GM21390 (cell line): ENCODE results near the gene JAZF1.

Source experiments
- ATAC-seq: cut with Tn5 transposase; IDR thresholded peaks from one replicate; pipeline ENCODE4 v1.9.1; 2021; ENCODE audit not compliant: unreplicated experiment

Gene JAZF1

DNA sequence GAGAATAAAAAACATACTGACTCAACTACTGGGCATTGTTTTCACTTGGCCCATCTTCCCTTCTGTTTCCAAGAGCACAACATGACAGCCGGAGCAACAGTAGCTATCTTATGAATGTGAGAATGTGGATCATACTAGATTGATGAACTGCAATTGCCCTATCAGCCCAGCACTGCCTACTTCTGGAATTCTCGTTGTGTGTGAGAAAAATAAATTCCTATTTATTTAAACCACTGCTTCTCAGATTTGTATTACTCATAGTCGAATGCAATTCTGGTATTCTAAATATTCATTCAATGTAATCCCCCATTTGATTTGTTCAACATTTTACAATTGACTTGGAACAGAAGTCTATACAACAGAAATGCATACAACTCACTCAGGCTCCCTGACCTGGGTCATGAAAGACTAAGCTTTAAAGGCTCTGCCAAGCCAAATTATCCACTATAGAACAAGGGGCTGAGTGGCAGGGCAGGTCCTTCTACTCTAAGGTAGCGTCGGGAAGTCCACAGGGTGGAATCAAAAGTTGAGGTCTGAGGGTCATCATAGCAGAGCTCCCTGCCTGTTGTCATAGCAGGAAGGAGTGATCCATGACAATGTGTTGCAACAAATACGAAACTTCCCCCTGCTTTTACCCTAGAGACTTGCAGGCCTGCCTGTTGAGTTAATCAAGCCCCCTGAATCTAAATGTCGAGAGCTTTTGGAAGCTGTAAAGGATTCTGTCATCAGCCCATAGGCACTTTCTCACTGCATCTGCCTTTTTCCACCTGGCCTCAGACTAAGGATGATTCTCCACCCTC lies 12.4 kb upstream of the JAZF1 start:
- ATAC-seq, result no peak

DNA sequence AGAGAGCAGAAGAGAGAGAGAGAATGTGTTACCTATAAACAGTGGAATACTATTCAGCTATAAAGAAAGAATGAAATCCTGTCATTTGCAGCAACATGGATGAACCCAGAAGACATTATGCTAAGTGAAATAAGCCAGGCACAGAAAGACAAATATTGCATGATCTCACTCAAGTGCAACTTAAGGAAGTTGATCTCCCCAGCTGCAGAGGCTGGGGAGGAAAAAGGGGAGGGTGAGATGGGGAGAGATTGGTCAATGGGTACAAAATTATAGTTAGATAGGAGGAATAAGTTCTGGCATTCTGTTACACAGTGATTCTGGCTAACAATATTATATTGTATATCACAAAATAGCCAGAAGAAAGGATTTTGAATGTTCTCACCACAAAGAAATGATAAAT lies 11.2 kb upstream of the JAZF1 start:
- ATAC-seq, result no peak

DNA sequence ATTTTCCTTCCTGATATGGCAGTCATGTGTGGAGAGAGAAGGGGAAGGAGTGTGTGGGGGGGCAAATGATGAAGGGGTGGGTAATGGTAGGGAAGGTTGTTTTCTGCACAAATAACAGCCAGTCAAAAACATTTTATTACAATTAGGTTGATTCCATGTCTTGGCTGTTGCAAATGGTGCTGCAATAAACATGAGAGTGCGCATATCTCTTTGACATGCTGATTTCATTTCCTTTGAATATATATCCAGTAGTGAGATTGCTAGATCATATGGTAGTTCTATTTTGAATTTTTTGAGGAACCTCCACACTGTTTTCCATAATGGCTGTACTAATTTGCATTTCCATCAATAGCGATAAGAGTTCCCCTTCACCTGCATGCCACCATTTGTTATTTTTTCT lies 10.6 kb upstream of the JAZF1 start:
- ATAC-seq, result no peak

DNA sequence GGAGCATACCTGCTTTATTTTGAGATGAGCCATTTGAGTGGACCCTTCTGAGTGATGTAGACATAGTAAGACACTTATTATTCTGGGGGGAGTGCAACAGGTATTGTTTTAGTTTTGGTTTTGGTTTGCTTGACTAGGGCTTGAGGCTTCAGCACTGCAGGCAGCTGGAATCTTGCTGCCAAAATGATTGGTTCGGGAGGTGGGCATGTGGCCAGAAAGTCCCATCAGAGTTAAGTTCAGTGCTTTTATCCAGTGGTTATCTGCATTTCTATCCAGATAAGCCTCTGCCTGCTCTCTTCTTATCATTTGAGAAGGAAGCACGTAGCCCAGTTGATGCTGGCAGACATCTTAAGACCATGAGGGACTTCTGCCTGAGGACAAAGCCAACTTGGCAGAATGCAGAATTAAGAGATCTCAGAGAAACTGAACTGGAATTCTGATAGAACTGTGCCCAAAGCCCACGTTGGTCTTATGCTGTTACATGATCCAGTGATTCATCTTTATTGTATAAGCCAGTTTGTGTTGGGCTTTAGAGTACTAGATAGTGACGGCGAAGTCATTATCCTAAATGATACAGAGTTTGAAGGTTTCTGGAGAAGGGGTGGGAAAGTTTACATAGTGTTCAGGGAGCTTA lies 9.6 kb upstream of the JAZF1 start:
- no peak for ATAC-seq

DNA sequence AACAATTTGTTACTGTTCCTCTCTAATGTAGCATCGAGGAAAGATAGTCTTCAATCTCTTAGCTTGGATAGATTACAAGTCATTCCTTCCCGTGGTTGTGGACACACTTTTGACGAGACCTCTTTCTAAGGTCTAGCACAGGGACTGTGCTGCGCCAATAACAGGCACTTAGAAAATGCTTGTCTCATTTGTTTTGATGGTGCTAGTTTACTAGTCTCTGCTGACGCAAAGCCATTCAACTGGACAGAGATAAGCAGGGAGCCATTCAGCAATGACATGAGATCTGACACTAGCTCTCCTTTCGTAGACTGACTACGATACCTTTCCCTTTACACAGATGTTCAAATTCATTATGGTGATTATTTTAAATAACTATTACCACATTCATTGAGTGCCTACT lies 6.4 kb upstream of the JAZF1 start:
- ATAC-seq, result no peak

DNA sequence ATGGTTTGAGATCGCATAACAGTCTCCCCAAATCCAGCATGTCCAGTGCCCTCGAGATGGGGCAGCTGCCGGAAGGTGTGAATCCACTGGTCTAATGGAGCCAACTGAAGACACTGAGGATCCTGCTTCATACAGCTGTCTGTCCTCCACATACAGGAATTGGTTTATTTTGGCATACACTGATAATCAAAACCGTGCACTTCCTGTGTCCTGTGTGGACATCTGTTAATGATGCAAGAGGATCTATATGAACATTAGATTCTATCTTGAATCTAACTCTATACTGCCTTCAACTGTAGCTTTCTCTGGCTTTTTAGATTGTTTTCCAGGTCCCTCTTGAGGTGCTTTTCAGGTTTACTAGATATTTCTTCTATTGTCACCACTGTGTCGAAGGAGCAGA lies 3.0 kb upstream of the JAZF1 start:
- no peak for ATAC-seq

DNA sequence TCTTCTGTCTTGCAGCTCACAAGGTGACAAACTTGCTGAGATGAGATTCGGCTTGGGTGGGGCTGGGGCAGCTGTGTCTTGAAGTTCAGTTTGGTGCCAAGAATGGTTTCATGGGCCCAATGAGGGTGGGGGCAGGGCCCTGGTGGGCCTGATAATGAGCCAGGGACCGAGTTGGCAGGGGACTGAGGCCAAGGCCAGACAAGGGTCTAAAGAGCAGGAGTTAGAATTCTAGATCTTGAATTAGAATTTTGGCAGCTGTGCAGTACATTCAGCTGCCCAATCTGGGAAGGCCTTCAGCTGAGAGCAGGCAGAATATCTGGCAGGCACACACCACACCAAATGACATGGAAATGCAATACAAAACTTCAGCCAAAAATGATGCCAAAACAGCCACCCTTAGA lies 1.5 kb upstream of the JAZF1 start:
- no peak for ATAC-seq

DNA sequence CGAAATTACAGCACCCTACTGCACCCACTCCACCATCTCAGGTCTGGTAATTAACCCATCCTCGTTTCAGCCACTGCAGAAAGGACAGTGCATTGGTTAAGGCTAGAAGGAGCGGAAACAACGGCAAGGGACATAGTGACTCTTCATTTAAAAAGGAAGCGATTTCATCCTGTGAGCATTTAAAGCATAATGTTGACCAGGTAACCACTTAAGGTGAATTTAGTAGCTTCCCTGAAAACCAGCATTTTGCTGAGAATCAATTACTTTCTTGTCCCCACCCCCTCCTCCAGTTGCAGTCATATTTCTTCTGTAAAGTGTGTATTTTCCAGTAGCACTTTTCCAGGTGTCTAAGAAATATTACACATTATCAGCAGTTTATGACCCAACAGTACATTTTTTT lies 821 bp upstream of the JAZF1 start:
- no peak for ATAC-seq

DNA sequence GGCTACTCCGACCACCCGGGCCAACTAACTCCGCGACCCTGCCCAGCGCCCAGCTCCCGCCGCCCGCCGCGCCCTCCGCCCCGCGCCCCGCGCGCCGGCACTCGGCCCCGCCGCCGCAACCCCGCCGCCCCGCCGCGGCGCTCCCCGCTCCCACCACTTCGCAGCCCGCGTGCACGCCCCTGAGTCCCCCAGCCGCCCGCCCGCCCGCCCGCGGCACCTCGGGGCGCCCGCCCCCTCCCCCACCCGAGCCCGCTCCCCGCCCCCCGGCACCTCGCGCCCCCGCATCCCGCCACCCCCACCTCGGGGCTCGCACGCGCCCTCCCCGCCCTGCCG lies 598 bp downstream of the JAZF1 start:
- ATAC-seq, result no peak

DNA sequence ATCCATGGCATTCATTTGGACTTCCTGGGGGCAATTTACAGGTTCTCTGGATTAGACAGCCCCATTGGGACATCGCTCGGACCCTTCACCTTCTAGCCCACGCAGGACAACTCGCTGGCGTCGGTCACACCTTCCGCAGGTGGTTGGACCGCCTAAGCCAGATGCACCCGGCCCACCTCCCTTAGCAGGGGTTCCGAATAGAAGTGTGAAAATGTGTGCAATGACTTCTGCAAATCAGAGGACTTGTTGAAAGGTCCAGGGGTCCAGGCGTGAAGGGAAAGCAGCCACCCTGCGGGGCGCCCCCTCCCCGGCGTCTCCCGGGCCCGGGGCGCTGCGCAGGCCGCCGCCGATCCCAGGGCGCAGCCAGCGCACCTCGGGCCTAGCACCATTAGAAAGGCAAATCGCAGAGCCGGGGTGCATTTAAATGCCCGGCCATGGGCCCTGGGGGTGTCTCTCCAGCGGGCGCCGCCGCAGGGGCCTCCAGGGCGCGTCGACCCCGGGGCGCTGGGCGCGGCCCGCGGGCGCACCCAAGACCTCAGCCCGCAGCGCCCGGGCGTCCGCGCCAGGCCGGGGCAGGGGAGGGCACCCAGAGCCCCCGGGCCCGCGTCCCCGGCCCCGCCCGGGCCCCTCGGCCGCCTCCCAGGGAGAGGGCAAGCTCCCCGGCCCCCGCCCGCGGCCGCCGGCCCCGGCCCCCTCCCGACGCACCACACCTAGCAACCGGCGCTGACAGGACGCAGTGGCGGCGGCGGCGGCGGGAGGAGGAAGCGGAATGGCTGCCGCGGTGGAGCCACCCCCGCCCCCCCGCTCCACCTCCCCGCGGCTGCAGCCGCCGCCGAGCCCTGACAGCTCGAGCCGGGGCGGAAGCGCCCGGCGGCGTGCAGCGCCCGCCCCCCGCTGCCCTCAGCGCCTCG lies 1.2 kb downstream of the JAZF1 start:
- peak; percentile 79 for ATAC-seq

DNA sequence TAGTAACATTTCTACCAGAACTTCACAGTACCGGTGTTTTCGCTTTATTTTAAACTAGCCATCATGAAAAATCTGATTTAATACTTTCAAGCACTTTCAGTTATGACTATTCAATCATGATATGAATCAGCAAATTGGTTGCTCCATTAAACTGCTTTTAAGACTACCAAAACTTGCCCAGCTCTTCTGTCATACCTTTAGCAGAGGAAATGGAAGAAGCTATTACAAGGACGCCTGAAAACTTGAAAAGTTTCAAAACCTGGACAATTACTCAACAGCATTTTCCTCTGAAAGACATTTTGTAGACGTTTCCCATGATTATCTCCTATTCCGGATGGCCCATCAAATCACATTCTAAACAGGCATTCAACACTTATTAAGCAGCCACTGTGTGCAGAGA lies 2.0 kb downstream of the JAZF1 start:
- ATAC-seq, result no peak

DNA sequence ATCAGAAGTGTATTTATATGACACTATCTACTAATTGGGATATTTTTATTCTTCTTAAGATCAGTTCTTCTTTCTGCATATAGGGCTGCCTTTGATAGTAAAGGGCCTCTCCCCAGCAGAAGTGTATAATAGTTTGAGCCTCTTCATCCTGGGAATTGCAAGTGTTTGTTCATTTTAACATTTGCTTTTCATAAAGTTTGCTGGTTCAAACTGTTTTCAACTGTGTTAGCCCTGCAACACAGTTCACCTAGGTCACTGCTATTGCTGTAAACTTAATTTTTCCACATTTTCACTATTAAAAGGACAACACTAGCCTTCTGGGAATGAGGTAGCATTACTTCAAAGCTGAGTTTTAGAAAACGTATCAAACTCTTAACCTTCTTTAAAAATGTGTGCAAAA lies 2.8 kb downstream of the JAZF1 start:
- ATAC-seq, result no peak

DNA sequence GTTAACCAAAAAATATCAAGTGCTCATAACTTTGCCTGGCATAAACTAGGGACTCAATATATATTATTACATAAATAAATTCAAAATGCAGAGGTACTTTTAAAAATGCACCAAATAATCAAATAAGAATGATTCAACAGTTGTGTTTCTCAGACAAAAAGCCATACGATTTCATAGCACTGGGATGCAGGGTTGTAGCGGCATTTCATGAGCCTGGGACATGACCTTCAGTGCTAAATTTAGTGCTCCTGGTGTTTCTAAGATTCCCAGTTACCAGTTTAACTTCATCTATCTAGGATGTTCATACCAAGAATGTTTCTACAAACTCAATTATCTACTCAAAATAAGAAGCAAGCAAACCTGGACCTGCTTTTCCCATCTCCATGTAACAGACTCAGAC lies 4.0 kb downstream of the JAZF1 start:
- ATAC-seq, result no peak

DNA sequence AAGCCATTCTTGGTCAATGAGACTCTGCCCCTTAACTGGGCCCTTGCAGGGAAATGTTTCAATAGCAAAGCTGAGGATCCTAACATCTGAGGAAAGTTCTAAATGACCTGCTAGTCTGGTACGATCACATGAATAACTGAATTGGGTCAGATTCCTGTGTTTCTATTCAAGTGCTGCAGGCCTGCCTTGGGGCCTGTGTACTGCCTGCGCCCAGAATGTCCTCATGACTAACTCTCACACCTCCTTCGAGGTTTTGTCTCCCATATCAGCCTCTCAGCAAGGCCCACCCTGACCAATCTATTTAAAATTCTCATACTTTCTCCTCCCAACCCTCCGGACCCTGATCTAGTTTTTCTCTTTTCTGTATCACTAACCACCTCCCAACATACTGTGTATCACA lies 4.4 kb downstream of the JAZF1 start:
- no peak for ATAC-seq

DNA sequence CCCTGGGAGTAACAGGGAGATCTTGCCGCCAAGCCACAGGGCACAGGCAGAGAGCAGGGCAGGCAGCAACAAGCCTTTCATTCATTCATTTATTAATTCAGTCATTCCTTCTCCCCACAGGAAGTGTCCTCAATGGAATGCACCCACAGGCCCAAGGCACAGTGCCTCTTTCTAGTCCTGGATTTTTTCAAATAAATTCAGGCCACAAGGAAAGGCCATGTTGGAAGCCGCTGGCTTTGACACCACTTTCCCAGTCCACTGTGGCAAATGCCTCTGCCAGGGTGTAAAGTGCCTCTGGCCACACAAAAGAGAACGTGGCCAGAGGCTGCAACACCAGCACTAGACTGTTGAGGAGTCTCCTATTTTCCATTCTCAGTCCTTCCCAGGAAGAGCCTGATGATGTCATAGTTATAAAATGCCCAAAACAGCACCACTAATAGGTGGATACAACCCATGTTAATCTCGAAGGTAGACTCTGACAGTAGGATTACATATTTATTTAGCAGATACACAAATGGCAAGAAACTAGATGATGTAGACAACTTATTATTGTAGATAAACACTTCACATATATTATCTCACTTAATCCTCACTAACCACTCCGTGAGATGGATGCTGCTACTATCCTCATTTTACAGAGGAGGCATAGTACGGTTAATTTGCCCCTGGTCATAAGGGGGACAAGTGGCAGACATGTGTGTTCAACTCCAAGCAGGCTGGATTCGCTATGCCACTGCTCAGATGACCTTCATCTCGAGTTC lies 5.5 kb downstream of the JAZF1 start:
- no peak for ATAC-seq

DNA sequence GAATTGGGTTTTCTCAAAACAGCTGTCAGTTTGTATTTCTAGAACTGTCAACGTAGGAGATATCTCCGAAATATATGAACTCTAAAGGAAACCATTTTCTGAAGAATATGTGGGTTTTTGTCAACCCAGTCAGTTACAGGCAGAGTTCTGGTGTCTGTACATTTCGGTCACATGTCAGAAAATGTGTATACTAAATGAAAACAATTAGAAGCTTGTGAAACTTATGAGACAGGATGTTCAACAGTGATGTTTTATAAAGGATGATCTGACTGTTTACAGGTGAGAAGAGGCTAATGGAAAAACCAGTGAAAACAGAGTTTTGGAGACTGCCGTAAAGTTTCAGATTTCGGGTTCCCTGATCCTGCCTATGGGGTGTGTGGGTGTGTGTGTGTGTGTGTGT lies 6.2 kb downstream of the JAZF1 start:
- no peak for ATAC-seq

DNA sequence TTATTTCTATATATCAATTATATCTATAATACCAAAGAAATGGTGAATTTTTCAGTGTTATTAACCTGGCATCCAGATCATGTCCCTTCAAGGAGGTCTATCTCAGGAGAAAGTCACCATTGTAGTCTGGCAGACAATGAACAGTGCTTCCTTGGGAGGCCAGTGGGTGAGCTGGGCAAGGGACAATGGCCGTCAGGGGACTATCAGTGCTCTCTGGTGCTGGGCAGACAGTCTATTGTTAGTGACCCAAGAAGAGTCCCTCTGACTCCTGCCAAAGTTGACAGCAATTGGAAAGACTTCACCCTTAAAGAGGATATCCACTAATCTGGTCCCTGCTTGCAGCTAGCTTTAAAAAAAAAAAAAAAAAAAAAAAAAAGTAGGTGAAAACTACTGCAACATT lies 7.1 kb downstream of the JAZF1 start:
- ATAC-seq, result no peak

DNA sequence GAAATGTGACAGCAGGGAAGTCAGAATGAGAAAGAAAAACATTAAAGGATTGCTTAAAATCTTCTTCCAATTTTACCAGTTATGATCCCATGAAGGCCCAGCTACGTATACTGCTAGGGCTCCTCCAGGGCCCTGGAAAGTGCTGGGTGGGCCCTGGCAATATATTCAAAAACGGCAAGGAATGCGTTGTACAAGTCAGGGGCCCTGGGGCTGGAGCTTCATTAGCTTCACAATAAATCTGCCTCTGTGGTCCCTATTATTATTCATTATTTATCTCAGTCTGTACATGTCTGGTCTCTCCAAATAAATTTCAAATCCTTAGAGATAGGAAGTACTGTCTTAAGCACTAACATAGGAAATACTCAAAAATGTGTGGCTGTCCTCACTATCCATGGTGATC lies 7.6 kb downstream of the JAZF1 start:
- ATAC-seq, result no peak

DNA sequence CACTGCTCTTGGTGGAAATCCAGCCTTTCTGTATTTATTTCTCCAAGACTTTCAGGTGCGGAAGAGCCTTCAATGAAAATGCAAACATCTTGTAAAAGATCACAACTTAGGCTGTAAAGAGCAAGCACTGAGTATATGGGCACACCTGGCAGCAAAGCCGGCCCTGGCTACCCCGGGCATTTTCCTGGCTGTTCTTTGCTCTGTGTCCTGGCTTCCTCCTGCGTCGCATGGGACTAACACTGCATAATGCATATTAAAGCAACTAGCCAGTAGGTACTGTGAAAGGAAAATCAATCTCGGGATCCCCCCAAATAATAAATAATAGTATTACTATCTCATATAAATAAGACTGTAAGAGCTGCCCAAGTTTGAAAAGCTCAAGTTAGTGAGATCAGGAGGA lies 9.9 kb downstream of the JAZF1 start:
- no peak for ATAC-seq

DNA sequence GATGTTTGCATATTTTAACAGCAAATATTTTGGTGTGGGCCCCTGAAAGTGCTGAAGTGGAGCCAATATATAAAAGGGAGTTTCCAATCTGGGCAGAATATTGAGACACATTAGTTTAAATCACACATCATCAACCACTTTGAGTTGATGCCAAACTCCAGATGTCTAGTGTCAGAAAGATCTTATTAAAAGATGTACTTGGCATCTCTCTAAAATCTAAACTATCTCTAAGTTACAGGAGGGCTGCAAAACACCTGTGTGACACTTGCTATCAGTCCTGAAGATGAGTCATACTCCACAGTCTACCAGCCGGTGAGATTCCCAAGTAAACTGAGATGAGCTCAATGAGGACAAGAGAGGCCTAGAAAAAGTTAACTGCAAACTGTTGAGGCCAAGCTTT lies 11.4 kb downstream of the JAZF1 start:
- ATAC-seq, result no peak

DNA sequence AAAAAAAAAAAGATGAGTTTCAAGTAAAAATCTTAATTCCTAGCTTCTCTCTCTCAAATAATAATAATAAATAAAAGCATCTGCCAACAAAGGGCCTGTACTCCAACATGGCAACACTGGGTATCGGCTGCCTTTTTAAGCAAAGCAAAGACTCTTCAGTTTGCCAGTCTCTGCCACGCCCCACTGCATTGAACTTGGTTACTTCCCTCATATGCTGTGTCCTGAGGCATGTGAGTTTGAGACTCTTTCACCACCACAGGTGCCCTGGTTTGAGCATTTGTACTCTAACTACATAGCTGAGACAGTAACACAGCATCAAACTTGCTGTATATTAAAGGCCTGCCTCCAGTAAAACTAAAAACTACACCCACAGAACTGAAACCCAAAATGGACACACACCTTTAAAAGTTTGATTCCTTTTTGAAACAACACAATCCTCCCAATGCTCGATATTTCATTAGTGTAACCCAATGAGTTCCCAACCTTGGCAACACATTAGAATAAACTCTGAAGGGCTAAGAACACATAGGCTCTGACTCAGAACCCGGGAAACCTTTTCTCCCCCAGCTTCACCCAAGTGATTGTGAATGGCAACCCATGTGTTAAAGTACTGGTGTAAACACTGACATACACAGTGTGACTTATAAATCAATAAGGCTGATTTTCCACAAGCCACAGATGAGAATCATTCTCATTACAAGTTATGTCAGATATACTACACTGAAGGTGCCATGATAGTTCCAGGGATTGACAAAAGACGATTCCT lies 12.0 kb downstream of the JAZF1 start:
- ATAC-seq, result no peak
